ENCODE data around the gene PON2.
"Not testable (repeated sequence)": the region's sequence is repeated elsewhere in the genome, so short reads cannot be mapped to it uniquely, and the experiment has no call there.

PON2 gene

GRCh38 chr7:95398155-95398940 lies 36.5 kb downstream of the PON2 start:
- DNase-seq, result no peak

- DNase-seq, result no peak
These were observed 37.4 kb downstream of the PON2 start for GRCh38 chr7:95397381-95397780.

GRCh38 chr7:95396136-95397032 lies 38.4 kb downstream of the PON2 start, which contains the start of gene PON3:
TSS of gene PON3 (minus strand) at chr7:95396375. CDS start at chr7:95396350, 25 bp downstream.
- no peak for DNase-seq

GRCh38 chr7:95395755-95396135 lies 39.1 kb downstream of the PON2 start:
- DNase-seq, result no peak

- DNase-seq, result no peak
These were observed 40.5 kb downstream of the PON2 start for GRCh38 chr7:95394370-95394769.

- DNase-seq, result no peak
These were observed 43.1 kb downstream of the PON2 start for GRCh38 chr7:95391761-95392160.

- no peak for DNase-seq
These were observed 45.3 kb downstream of the PON2 start for GRCh38 chr7:95389516-95389915.

GRCh38 chr7:95379457-95379856 lies 55.4 kb downstream of the PON2 start:
- not testable (repeated sequence) for DNase-seq

GRCh38 chr7:95376632-95377400 lies 58.0 kb downstream of the PON2 start:
- DNase-seq, result no peak

- no peak for DNase-seq
These were observed 59.1 kb downstream of the PON2 start for GRCh38 chr7:95375591-95376257.

GRCh38 chr7:95373323-95373722 lies 61.5 kb downstream of the PON2 start:
- no peak for DNase-seq

GRCh38 chr7:95368235-95368634 lies 66.6 kb downstream of the PON2 start:
- DNase-seq, result no peak

- no peak for DNase-seq
These were observed 67.2 kb downstream of the PON2 start for GRCh38 chr7:95367606-95368005.

- DNase-seq, result no peak
These were observed 69.7 kb downstream of the PON2 start for GRCh38 chr7:95365151-95365550.

GRCh38 chr7:95357623-95358022 lies 77.2 kb downstream of the PON2 start:
- DNase-seq, result no peak

Measured in SIG-M5 (cell line).